Cardiac fibroblast (primary cell): ENCODE data around the gene SLC39A11.

Experiments
- DNase-seq, 2 donors: peaks; one replicate each; pipeline versions ENCODE4 v3.0.0 to v3.0.0-alpha.2; 2010; ENCODE audit warnings: low read depth in 2 of 2
- H3K4me3 ChIP-seq, 2 donors: replicated peaks in 1 of 2; 1 replicate in 1 of 2; 2 replicates in 1 of 2; pipeline ENCODE4 v1.5.1; 2011; ENCODE audit warnings: low read depth in 2 of 2, low read length in 2 of 2, mild to moderate bottlenecking in 2 of 2, moderate library complexity in 1 of 2
- TF ChIP-seq, protein P1 (sequence below): IDR thresholded peaks from one replicate; pipeline ENCODE4 v1.5.1; 2011; ENCODE audit warnings: low read depth, mild to moderate bottlenecking, low read length, inconsistent platforms

SLC39A11 gene

GRCh38 chr17:72726936-72727335 is 365.6 kb downstream of the SLC39A11 start:
- TF ChIP-seq, protein P1, sequence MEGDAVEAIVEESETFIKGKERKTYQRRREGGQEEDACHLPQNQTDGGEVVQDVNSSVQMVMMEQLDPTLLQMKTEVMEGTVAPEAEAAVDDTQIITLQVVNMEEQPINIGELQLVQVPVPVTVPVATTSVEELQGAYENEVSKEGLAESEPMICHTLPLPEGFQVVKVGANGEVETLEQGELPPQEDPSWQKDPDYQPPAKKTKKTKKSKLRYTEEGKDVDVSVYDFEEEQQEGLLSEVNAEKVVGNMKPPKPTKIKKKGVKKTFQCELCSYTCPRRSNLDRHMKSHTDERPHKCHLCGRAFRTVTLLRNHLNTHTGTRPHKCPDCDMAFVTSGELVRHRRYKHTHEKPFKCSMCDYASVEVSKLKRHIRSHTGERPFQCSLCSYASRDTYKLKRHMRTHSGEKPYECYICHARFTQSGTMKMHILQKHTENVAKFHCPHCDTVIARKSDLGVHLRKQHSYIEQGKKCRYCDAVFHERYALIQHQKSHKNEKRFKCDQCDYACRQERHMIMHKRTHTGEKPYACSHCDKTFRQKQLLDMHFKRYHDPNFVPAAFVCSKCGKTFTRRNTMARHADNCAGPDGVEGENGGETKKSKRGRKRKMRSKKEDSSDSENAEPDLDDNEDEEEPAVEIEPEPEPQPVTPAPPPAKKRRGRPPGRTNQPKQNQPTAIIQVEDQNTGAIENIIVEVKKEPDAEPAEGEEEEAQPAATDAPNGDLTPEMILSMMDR, result no peak
- H3K4me3 ChIP-seq, result no peak overlapping the region
- peak in 1 of 2 donors; percentile 10 for DNase-seq

- H3K4me3 ChIP-seq, result no peak overlapping the region
- peak; percentile 66 to 73 for DNase-seq
- TF ChIP-seq, protein P1, result peak; percentile 93
Observed at GRCh38 chr17:72725433-72726068, 366.9 kb downstream of the SLC39A11 start.

- TF ChIP-seq, protein P1, result no peak
- H3K4me3 ChIP-seq, result no peak overlapping the region
- DNase-seq, result peak in 1 of 2 donors; percentile 41
Observed at GRCh38 chr17:72724267-72724666, 368.2 kb downstream of the SLC39A11 start.

DNA sequence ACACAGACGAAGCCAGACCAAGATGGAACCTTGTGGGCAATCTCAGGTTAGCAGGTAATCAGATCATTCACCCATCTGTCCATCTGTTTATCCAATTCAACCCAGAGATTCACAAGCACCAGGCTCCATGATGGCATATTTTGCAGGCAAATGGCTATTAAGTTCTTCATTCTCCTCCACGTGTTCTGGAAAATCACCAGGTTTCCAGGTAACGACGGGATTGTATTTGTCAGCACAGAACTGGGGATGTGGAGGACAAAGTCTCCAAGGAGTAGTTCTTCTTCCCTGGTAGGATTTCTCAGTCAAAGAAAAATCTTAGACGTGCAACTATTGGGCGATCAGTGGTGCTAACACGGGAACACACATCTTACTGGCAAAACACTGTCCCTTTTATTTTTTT is 368.8 kb downstream of the SLC39A11 start:
- TF ChIP-seq, protein P1, result no peak
- no peak overlapping the region for H3K4me3 ChIP-seq
- DNase-seq, result no peak

GRCh38 chr17:72720494-72720825 is 372.0 kb downstream of the SLC39A11 start:
- no peak overlapping the region for H3K4me3 ChIP-seq
- TF ChIP-seq, protein P1, result no peak
- no peak for DNase-seq

DNA sequence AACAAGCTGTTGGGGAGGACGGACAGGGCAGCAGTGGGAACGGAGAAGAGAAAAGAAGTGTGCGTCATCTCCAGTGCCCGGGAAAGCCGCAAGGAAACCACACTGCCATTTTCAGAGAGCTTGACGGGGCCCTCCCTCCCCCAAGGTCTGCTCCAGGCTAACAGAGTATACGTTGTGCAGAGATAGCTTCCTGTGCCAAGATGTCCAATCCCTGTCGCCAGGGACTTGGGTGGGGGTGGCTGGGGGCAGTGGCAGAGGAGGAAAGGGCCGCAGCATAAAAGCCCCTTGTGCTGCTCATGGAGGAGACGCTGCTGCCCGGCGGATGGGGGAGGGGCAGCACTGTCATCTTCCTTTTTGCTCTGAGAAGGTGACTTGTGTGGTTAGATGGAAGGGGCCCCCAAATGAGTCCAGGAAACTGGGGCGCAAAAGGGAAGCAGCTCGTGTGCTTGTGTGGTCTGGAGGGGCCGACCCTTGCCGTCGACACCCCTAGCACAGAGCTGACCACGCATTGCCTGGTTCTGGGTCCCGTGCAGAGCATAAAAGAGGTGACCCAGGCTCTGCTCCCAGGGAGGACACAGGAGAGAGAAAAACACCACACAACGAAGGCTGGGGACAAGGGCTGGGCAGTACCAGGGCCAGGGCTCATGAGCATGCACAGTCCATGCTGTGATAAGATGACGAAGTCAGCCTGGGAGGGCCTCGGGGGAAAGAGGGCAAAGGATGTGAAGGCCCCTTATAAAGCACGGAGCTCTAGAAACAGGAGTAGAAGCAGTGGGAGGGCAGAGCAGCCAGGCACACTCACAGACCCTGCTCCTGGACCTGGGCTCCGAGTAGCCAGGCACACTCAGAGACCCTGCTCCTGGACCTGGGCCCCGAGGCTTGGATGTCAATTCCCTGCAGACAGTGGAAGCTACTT is 372.7 kb downstream of the SLC39A11 start:
- peak in 1 of 2 donors; percentile 46 for DNase-seq
- no peak overlapping the region for H3K4me3 ChIP-seq
- TF ChIP-seq, protein P1, result no peak
